Measurements from ENCODE around the gene CFAP300. TPM values are rescaled to one million over a fixed set of nuclear protein-coding genes. Genes with fewer than 3 reads are reported as not detected.
A peak's percentile ranks its signal among the peaks of the same experiment; 100 is the strongest.

Gene CFAP300
- total and polyA plus RNA-seq, 7 experiments from 2014 or later: not detected

DNA sequence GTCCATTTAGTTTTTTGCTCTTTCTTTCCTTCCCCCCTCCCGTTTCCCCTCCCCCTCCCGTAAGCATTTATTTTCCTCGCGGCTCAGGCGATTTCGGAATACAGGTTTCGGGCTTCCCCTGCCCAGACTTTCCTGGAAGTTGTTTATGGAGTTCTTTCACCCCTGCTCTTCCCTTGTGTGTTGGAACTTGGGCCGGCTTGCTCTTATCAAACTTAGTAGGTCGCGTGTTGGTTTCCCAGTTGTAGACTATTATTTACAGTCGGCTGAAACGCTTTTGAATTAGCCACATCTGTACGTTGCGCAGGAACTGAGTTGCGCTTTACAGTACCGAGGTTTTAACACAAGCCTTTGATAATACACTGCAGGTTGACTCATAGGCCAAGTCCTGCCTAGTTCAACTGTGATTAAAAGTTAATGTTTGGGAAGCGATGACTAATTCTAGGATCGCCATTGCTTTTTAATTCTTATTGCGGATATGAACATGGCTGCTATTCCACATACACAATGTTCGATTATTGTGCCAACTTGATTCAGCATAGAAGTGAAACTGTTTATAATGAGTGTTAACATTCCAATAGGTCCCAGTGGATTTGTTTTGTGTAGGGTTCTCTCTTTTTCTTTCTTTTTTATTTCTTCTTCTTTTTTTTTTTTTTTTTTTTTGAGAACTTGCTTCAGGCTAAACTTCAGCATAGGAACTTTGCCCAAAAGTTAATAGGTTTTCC lies 64.7 kb downstream of the CFAP300 start:
- ChIA-PET POLR2A (no interaction called here), CTCF (no interaction called here)
- H3K27me3 ChIP-seq (ENCODE audit: control insufficient read depth in 2 of 2, insufficient read depth in 2 of 2, low read length in 2 of 2): peaks cover 3% of the 10 kb centered on the region in 2 donors
- H3K27me3 Mint-ChIP-seq: peaks cover 38 to 78% (median 64%) of the 10 kb centered on the region in 5 donors
- peak overlapping the region; percentile 76 to 98 (median 85) for H3K4me3 Mint-ChIP-seq
- no peaks in the 10 kb centered on the region for H3K36me3 Mint-ChIP-seq
- no peaks in the 10 kb centered on the region for H3K36me3 ChIP-seq (ENCODE audit: control insufficient read depth in 2 of 3, insufficient read depth in 3 of 3, low read length in 3 of 3)
- peak overlapping the region in 1 of 9 donors; percentile 56 for H3K27ac Mint-ChIP-seq
- ATAC-seq: peak; percentile 63
- no peaks in the 10 kb centered on the region for H3K9me3 ChIP-seq (ENCODE audit: control insufficient read depth in 2 of 3, low read length in 3 of 3)
- peaks cover 0 to 6% of the 10 kb centered on the region in 2 donors for H3K4me1 ChIP-seq (ENCODE audit: control insufficient read depth in 2 of 2, insufficient read depth in 2 of 2, low read length in 2 of 2)
- peak overlapping the region; percentile 46 for H3K4me3 ChIP-seq (ENCODE audit: low read length)
- intact Hi-C loops (cut with micrococcal nuclease): loop anchor here (1.0 to 10.0 kb wide), 4 partner anchors 57 to 360 kb away; partner anchors contain the start of gene CEP126 (in 2 of the 2)
- H3K27ac ChIP-seq (ENCODE audit: low read depth, low read length): no peak overlapping the region
- peak in 5 of 9 donors; percentile 7 to 24 (median 13) for DNase-seq
- peaks cover 5 to 18% (median 11%) of the 10 kb centered on the region in 7 donors for H3K4me1 Mint-ChIP-seq
- H3K9me3 Mint-ChIP-seq: no peaks in the 10 kb centered on the region

DNA sequence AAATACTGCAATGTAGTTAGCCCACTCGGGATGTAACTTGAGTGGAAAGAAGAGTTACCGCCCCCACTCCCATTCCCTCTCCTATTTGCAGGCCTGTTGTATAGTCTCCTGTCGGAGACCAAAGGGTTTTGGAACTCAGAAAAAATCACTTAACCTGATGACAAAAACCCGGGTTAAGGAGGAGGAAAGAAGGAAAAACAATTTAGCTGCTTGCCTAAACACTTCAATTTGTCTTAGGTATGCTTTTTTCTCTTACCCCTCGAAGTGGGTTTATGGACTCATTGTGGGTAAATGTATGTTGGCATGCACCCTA lies 65.2 kb downstream of the CFAP300 start:
- Mint-ChIP-seq H3K9me3 (no peaks in the 10 kb centered on the region), H3K4me3 (peak overlapping the region in 9 of 10 donors; percentile 76 to 98 (median 86)), H3K27ac (no peak overlapping the region), H3K27me3 (peaks cover 41 to 76% (median 65%) of the 10 kb centered on the region in 5 donors), H3K36me3 (no peaks in the 10 kb centered on the region), H3K4me1 (peaks cover 5 to 18% (median 11%) of the 10 kb centered on the region in 7 donors)
- DNase-seq (no peak), ATAC-seq (no peak)
- intact Hi-C loops (cut with micrococcal nuclease): loop anchor here in 1 of 2 donors (5.0 to 10.0 kb wide), 2 partner anchors 58 to 360 kb away; no protein-coding TSS in a partner anchor
- Histone ChIP-seq H3K27me3 (ENCODE audit: control insufficient read depth in 2 of 2, insufficient read depth in 2 of 2, low read length in 2 of 2) (peaks cover 3% of the 10 kb centered on the region in 2 donors), H3K9me3 (ENCODE audit: control insufficient read depth in 2 of 3, low read length in 3 of 3) (no peaks in the 10 kb centered on the region), H3K4me1 (ENCODE audit: control insufficient read depth in 2 of 2, insufficient read depth in 2 of 2, low read length in 2 of 2) (peaks cover 0 to 6% of the 10 kb centered on the region in 2 donors), H3K36me3 (ENCODE audit: control insufficient read depth in 2 of 3, insufficient read depth in 3 of 3, low read length in 3 of 3) (no peaks in the 10 kb centered on the region), H3K27ac (ENCODE audit: low read depth, low read length) (no peak overlapping the region), H3K4me3 (ENCODE audit: low read length) (no peak overlapping the region)
- ChIA-PET POLR2A (no interaction called here), CTCF (no interaction called here)

DNA sequence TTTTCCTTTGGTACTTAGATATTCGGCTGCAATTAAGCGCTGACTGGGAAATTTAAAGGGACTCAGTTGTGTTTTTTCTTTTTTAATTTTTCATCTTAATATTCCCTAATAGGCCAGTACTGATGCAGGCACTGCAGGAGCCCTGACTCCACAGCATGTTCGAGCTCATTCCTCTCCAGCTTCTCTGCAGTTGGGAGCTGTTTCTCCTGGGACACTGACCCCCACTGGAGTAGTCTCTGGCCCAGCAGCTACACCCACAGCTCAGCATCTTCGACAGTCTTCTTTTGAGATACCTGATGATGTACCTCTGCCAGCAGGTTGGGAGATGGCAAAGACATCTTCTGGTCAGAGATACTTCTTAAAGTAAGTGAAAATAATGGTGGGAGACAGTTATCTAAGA lies 66.8 kb downstream of the CFAP300 start:
- DNase-seq: no peak
- no peaks in the 10 kb centered on the region for H3K9me3 ChIP-seq (ENCODE audit: control insufficient read depth in 2 of 3, low read length in 3 of 3)
- POLR2A ChIA-PET: no interaction called here
- peaks cover 45 to 71% (median 61%) of the 10 kb centered on the region in 5 donors for H3K27me3 Mint-ChIP-seq
- no peaks in the 10 kb centered on the region for H3K36me3 Mint-ChIP-seq
- CTCF ChIA-PET: no interaction called here
- no peak overlapping the region for H3K4me3 Mint-ChIP-seq
- peaks cover 3% of the 10 kb centered on the region in 2 donors for H3K27me3 ChIP-seq (ENCODE audit: control insufficient read depth in 2 of 2, insufficient read depth in 2 of 2, low read length in 2 of 2)
- no peak overlapping the region for H3K27ac Mint-ChIP-seq
- peaks cover 5 to 18% (median 11%) of the 10 kb centered on the region in 7 donors for H3K4me1 Mint-ChIP-seq
- no peaks in the 10 kb centered on the region for H3K9me3 Mint-ChIP-seq
- no peak for ATAC-seq
- no peak overlapping the region for H3K4me3 ChIP-seq (ENCODE audit: low read length)
- H3K36me3 ChIP-seq (ENCODE audit: control insufficient read depth in 2 of 3, insufficient read depth in 3 of 3, low read length in 3 of 3): no peaks in the 10 kb centered on the region
- H3K27ac ChIP-seq (ENCODE audit: low read depth, low read length): no peak overlapping the region
- intact Hi-C loops (cut with micrococcal nuclease): loop anchor here in 1 of 2 donors (5.0 to 10.0 kb wide), 2 partner anchors 59 to 358 kb away; no protein-coding TSS in a partner anchor
- H3K4me1 ChIP-seq (ENCODE audit: control insufficient read depth in 2 of 2, insufficient read depth in 2 of 2, low read length in 2 of 2): peaks cover 0 to 6% of the 10 kb centered on the region in 2 donors

GRCh38 chr11:102115557-102115956 lies 68.3 kb downstream of the CFAP300 start:
- no peak overlapping the region for H3K27ac Mint-ChIP-seq
- peaks cover 0 to 6% of the 10 kb centered on the region in 2 donors for H3K4me1 ChIP-seq (ENCODE audit: control insufficient read depth in 2 of 2, insufficient read depth in 2 of 2, low read length in 2 of 2)
- no peaks in the 10 kb centered on the region for H3K36me3 Mint-ChIP-seq
- no peak overlapping the region for H3K4me3 Mint-ChIP-seq
- ATAC-seq (no peak), DNase-seq (no peak)
- H3K27me3 ChIP-seq (ENCODE audit: control insufficient read depth in 2 of 2, insufficient read depth in 2 of 2, low read length in 2 of 2): peaks cover 0 to 3% of the 10 kb centered on the region in 2 donors
- H3K36me3 ChIP-seq (ENCODE audit: control insufficient read depth in 2 of 3, insufficient read depth in 3 of 3, low read length in 3 of 3): no peaks in the 10 kb centered on the region
- H3K9me3 ChIP-seq (ENCODE audit: control insufficient read depth in 2 of 3, low read length in 3 of 3): no peaks in the 10 kb centered on the region
- peaks cover 39 to 70% (median 57%) of the 10 kb centered on the region in 5 donors for H3K27me3 Mint-ChIP-seq
- CTCF ChIA-PET: no interaction called here
- peaks cover 0 to 10% (median 7%) of the 10 kb centered on the region in 7 donors for H3K4me1 Mint-ChIP-seq
- intact Hi-C loops (cut with micrococcal nuclease): loop anchor here in 1 of 2 donors (10.0 kb wide), 1 partner anchor 61 kb away; no protein-coding TSS in a partner anchor
- no peak overlapping the region for H3K27ac ChIP-seq (ENCODE audit: low read depth, low read length)
- H3K9me3 Mint-ChIP-seq: no peaks in the 10 kb centered on the region
- H3K4me3 ChIP-seq (ENCODE audit: low read length): no peak overlapping the region
- POLR2A ChIA-PET: no interaction called here

DNA sequence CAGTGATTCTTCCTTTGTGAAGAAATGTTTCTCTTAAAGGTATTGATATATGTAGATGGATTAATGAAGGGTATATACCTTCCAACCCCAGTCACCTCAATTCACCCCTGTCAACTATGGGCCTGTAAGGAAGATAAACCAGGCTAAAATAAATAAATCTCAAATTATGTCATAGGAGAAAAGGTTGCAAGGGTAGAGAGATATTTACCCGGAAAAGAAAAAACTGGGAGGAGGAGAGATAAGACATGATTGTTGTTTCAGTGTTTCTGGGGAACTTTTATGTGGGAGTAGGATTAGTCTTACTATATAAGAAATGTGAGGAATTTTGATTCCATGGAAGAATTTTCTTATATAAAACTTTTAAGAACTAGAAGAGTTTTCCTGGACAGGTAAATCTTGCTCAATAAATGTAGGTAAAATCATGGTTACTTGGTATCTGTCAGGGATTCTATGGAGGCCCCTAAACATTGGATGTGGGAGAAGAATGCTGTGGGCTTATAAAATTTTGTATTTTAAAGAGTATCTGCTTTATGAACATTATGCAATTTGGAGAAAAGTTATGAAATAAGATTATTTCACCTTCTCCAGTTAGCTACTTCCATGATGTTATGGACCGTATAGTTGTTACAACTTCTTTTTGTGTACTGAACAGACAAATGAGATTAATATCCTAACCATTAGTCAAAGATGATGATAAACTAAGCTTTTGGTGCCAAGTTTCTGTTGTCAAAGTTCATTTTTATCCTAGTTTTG lies 69.4 kb downstream of the CFAP300 start:
- CTCF ChIA-PET: no interaction called here

DNA sequence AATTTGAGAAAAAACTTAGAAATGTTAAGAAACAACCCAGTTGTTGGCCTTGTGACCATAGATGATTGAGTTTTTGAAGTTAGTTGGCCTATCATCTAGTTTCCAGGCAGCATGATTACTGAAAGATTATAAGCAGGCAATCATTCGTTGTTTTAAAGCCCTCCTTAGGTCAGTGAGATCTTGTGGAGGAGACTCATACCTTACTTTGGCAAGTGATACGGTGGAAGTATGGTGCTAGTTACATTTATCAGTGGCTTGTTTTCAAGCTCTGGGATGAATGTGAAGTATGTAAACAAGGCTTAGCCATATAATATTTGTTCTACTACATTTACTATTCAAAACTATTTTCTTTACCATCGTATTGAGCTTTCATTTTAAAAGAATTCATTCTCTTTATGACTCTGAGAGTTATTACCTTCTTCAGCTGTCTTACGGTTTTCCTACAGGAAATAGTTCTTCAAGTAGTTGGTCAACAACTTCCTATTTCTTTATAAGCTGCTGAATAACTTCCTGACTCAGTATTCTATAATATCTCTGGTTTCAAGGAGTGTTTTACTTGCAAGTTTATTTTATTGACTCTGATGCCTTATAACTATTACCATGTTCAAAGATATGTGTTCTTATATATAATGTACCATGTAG lies 70.4 kb downstream of the CFAP300 start:
- DNase-seq (no peak), ATAC-seq (no peak)
- POLR2A ChIA-PET: no interaction called here
- Mint-ChIP-seq H3K36me3 (no peaks in the 10 kb centered on the region), H3K4me3 (no peak overlapping the region), H3K27ac (no peak overlapping the region), H3K9me3 (peaks cover 0 to 3% (median 0%) of the 10 kb centered on the region in 11 donors), H3K4me1 (no peaks in the 10 kb centered on the region), H3K27me3 (peaks cover 47 to 74% (median 53%) of the 10 kb centered on the region in 5 donors)
- peaks cover 0 to 3% of the 10 kb centered on the region in 2 donors for H3K27me3 ChIP-seq (ENCODE audit: control insufficient read depth in 2 of 2, insufficient read depth in 2 of 2, low read length in 2 of 2)
- CTCF ChIA-PET: no interaction called here
- no peaks in the 10 kb centered on the region for H3K4me1 ChIP-seq (ENCODE audit: control insufficient read depth in 2 of 2, insufficient read depth in 2 of 2, low read length in 2 of 2)
- intact Hi-C loops (cut with micrococcal nuclease): loop anchor here in 1 of 2 donors (10.0 kb wide), 1 partner anchor 63 kb away; no protein-coding TSS in a partner anchor
- no peak overlapping the region for H3K4me3 ChIP-seq (ENCODE audit: low read length)
- no peak overlapping the region for H3K27ac ChIP-seq (ENCODE audit: low read depth, low read length)
- no peaks in the 10 kb centered on the region for H3K36me3 ChIP-seq (ENCODE audit: control insufficient read depth in 2 of 3, insufficient read depth in 3 of 3, low read length in 3 of 3)
- no peaks in the 10 kb centered on the region for H3K9me3 ChIP-seq (ENCODE audit: control insufficient read depth in 2 of 3, low read length in 3 of 3)

More for the DNA sequence above, 69.4 kb downstream of the CFAP300 start:
- Histone ChIP-seq H3K36me3 (ENCODE audit: control insufficient read depth in 2 of 3, insufficient read depth in 3 of 3, low read length in 3 of 3) (no peaks in the 10 kb centered on the region), H3K9me3 (ENCODE audit: control insufficient read depth in 2 of 3, low read length in 3 of 3) (no peaks in the 10 kb centered on the region), H3K27me3 (ENCODE audit: control insufficient read depth in 2 of 2, insufficient read depth in 2 of 2, low read length in 2 of 2) (peaks cover 0 to 3% of the 10 kb centered on the region in 2 donors), H3K4me1 (ENCODE audit: control insufficient read depth in 2 of 2, insufficient read depth in 2 of 2, low read length in 2 of 2) (peaks cover 0 to 5% of the 10 kb centered on the region in 2 donors), H3K4me3 (ENCODE audit: low read length) (no peak overlapping the region), H3K27ac (ENCODE audit: low read depth, low read length) (no peak overlapping the region)
- no peaks in the 10 kb centered on the region for H3K9me3 Mint-ChIP-seq
- POLR2A ChIA-PET: interaction anchor here (0.7 kb wide), 1 partner anchor 18 kb away, joined by 3 read pairs; no protein-coding TSS in a partner anchor
- H3K27me3 Mint-ChIP-seq: peaks cover 39 to 78% (median 58%) of the 10 kb centered on the region in 5 donors
- no peak for DNase-seq
- no peak for ATAC-seq
- H3K36me3 Mint-ChIP-seq: no peaks in the 10 kb centered on the region
- intact Hi-C loops (cut with micrococcal nuclease): loop anchor here in 1 of 2 donors (10.0 kb wide), 1 partner anchor 62 kb away; no protein-coding TSS in a partner anchor
- H3K4me1 Mint-ChIP-seq: peaks cover 0 to 9% (median 5%) of the 10 kb centered on the region in 7 donors
- H3K4me3 Mint-ChIP-seq: no peak overlapping the region
- H3K27ac Mint-ChIP-seq: no peak overlapping the region

All from naive thymus-derived CD4-positive, alpha-beta T cell (primary cell).